Vagina (tissue), 2 donors: Measurements from ENCODE around the gene APOBEC3F. TPM values are rescaled to one million over a fixed set of nuclear protein-coding genes. Genes with fewer than 3 reads are reported as not detected.

Source experiments
- DNase-seq, 2 donors: peaks; one replicate each; pipeline ENCODE4 v3.0.0-alpha.2; 2017; ENCODE audit errors: extremely low spot score in 2 of 2
- H3K27ac ChIP-seq: fragments of 200-600 bp; sonication (generic); one replicate; pipeline ENCODE4 v1.5.1; 2019
- H3K27me3 ChIP-seq: fragments of 200-600 bp; sonication (generic); one replicate; pipeline ENCODE4 v1.5.1; 2019
- H3K36me3 ChIP-seq, 2 donors: fragments of 200-600 bp; sonication (generic); one replicate each; pipeline ENCODE4 v1.5.1; 2017 to 2019
- H3K4me1 ChIP-seq: fragments of 200-600 bp; sonication (generic); one replicate; pipeline ENCODE4 v1.5.1; 2019
- H3K4me3 ChIP-seq, 2 donors: fragments of 200-600 bp; sonication (generic); 1 replicate in 1 of 2; 2 replicates in 1 of 2; pipeline ENCODE4 v1.5.1; 2016 to 2019
- H3K9me3 ChIP-seq: fragments of 200-600 bp; sonication (generic); one replicate; pipeline ENCODE4 v1.5.1; 2019
- CTCF ChIP-seq, 3 experiments: fragments of 450-650 bp in 2 of 3; fragments of 200-600 bp in 1 of 3; sonication (generic) in 1 of 3; IDR thresholded peaks; one replicate each; pipeline ENCODE4 v1.5.1; 2017 to 2019; ENCODE audit warnings: antibody characterized with exemption in 3 of 3, mild to moderate bottlenecking in 2 of 3, moderate library complexity in 2 of 3
- POLR2A ChIP-seq, 2 donors: fragments of 450-650 bp; IDR thresholded peaks; one replicate each; pipeline ENCODE4 v1.6.1; 2017; ENCODE audit warnings: antibody characterized with exemption in 2 of 2, mild to moderate bottlenecking in 2 of 2, moderate library complexity in 2 of 2
- POLR2AphosphoS5 ChIP-seq, 2 donors: sonication (generic); formaldehyde crosslinking; IDR thresholded peaks; one replicate each; pipeline ENCODE4 v1.9.0; 2017; ENCODE audit warnings: antibody characterized with exemption in 2 of 2, mild to moderate bottlenecking in 2 of 2, low read depth in 1 of 2; ENCODE audit not compliant: insufficient read depth in 1 of 2
- intact Hi-C: fragments of 100-400 bp; cut with DNase I; formaldehyde crosslinking; loops from one replicate; pipeline ENCODE4 v1.15.1; 2023
- total RNA-seq: library from RNA; depleted of rRNA; stranded (reverse); fragments of >200 nt; gene quantifications from one replicate; pipeline ENCODE4 v1.2.3, GENCODE V29; 2016

The APOBEC3F gene
- total RNA-seq, 1 donor from 2014 or later, result 2.7 TPM

- no peaks in the 10 kb centered on the region for H3K9me3 ChIP-seq
- no peaks in the 10 kb centered on the region for H3K27me3 ChIP-seq
- no peak for DNase-seq
- intact Hi-C loops, result no loop called here
- no peak overlapping the region for H3K27ac ChIP-seq
- TF ChIP-seq CTCF (IDR thresholded peaks at IDR 0.05) (no peak), POLR2A (IDR thresholded peaks at IDR 0.05) (no peak), POLR2AphosphoS5 (IDR thresholded peaks at IDR 0.05; ENCODE audit: insufficient read depth in 1 of 2, low read depth in 1 of 2) (no peak)
- no peaks in the 10 kb centered on the region for H3K36me3 ChIP-seq
- peaks cover 12% of the 10 kb centered on the region for H3K4me1 ChIP-seq
- no peak overlapping the region for H3K4me3 ChIP-seq
Observed at GRCh38 chr22:39094717-39095389, 54.2 kb downstream of the APOBEC3F start.

GRCh38 chr22:39095971-39096370, 55.3 kb downstream of the APOBEC3F start:
- peaks cover 12% of the 10 kb centered on the region for H3K4me1 ChIP-seq
- no peak overlapping the region for H3K4me3 ChIP-seq
- H3K36me3 ChIP-seq, result no peaks in the 10 kb centered on the region
- no peak overlapping the region for H3K27ac ChIP-seq
- TF ChIP-seq CTCF (IDR thresholded peaks at IDR 0.05) (no peak), POLR2AphosphoS5 (IDR thresholded peaks at IDR 0.05; ENCODE audit: insufficient read depth in 1 of 2, low read depth in 1 of 2) (no peak), POLR2A (IDR thresholded peaks at IDR 0.05) (no peak)
- no peaks in the 10 kb centered on the region for H3K9me3 ChIP-seq
- no peaks in the 10 kb centered on the region for H3K27me3 ChIP-seq
- DNase-seq, result no peak
- intact Hi-C loops, result no loop called here

GRCh38 chr22:39097098-39098020, 56.7 kb downstream of the APOBEC3F start, which contains the start of gene APOBEC3H:
Gene APOBEC3H, plus strand, starts transcription at chr22:39097244. Its CDS starts 3,035 bp downstream, at chr22:39100279.
- H3K36me3 ChIP-seq, result no peaks in the 10 kb centered on the region
- intact Hi-C loops, result no loop called here
- H3K4me3 ChIP-seq, result no peak within 1 kb of the TSS
- DNase-seq, result no peak
- H3K27me3 ChIP-seq, result no peaks in the 10 kb centered on the region
- H3K27ac ChIP-seq, result peak within 1 kb of the TSS; percentile 8
- peaks cover 12% of the 10 kb centered on the region for H3K4me1 ChIP-seq
- no peak for TF ChIP-seq CTCF (IDR thresholded peaks at IDR 0.05)
- TF ChIP-seq POLR2A (IDR thresholded peaks at IDR 0.05), result no peak
- no peak for TF ChIP-seq POLR2AphosphoS5 (IDR thresholded peaks at IDR 0.05; ENCODE audit: insufficient read depth in 1 of 2, low read depth in 1 of 2)
- no peaks in the 10 kb centered on the region for H3K9me3 ChIP-seq

GRCh38 chr22:39098026-39098425, 57.4 kb downstream of the APOBEC3F start:
- no peaks in the 10 kb centered on the region for H3K27me3 ChIP-seq
- no peaks in the 10 kb centered on the region for H3K36me3 ChIP-seq
- intact Hi-C loops, result no loop called here
- H3K4me3 ChIP-seq, result no peak overlapping the region
- peaks cover 12% of the 10 kb centered on the region for H3K4me1 ChIP-seq
- no peak for DNase-seq
- H3K9me3 ChIP-seq, result no peaks in the 10 kb centered on the region
- no peak overlapping the region for H3K27ac ChIP-seq
- TF ChIP-seq POLR2A (IDR thresholded peaks at IDR 0.05) (no peak), CTCF (IDR thresholded peaks at IDR 0.05) (no peak), POLR2AphosphoS5 (IDR thresholded peaks at IDR 0.05; ENCODE audit: insufficient read depth in 1 of 2, low read depth in 1 of 2) (no peak)
